SU-DHL-6 (cell line): Measurements from ENCODE around the gene PRDM11.

Source experiments
- H2AFZ ChIP-seq: fragments of 200-600 bp; sonication (generic); 2 replicates; pipeline ENCODE4 v1.6.1; 2014; ENCODE audit warnings: low read depth, mild to moderate bottlenecking, moderate library complexity, mixed read lengths, antibody characterized with exemption, low read length; ENCODE audit not compliant: severe bottlenecking
- H3F3A ChIP-seq: fragments of 200-600 bp; shearing (Covaris generic); 2 replicates; pipeline ENCODE4 v1.6.0; 2016; ENCODE audit warnings: antibody characterized with exemption, mild to moderate bottlenecking; ENCODE audit not compliant: insufficient read depth
- H3K27ac ChIP-seq: fragments of 200-600 bp; sonication (generic); 2 replicates; pipeline ENCODE4 v1.5.1; 2016; ENCODE audit warnings: low read depth, mild to moderate bottlenecking, low read length, moderate library complexity, mixed read lengths
- H3K27me3 ChIP-seq: fragments of 200-600 bp; sonication (generic), shearing (Covaris generic); 2 replicates; pipeline ENCODE4 v1.6.0; 2014; ENCODE audit warnings: mild to moderate bottlenecking, low read length
- H3K36me3 ChIP-seq: fragments of 200-600 bp; sonication (generic); 2 replicates; pipeline ENCODE4 v1.6.1; 2014; ENCODE audit warnings: mild to moderate bottlenecking, low read length, mixed read lengths
- H3K4me2 ChIP-seq: fragments of 300-600, 200-600 bp; shearing (Covaris generic), sonication (generic); 2 replicates; pipeline ENCODE4 v1.6.0; 2014; ENCODE audit warnings: low read length, low read depth, mild to moderate bottlenecking; ENCODE audit not compliant: poor library complexity, severe bottlenecking
- H3K4me3 ChIP-seq: fragments of 200-600 bp; sonication (generic); 2 replicates; pipeline ENCODE4 v1.5.1; 2014; ENCODE audit warnings: antibody characterized with exemption, low read length, mild to moderate bottlenecking, mixed read lengths; ENCODE audit not compliant: insufficient read depth, poor library complexity, severe bottlenecking
- H3K79me2 ChIP-seq: fragments of 200-600 bp; sonication (generic); 2 replicates; pipeline ENCODE4 v1.6.1; 2014; ENCODE audit warnings: mild to moderate bottlenecking, low read length, moderate library complexity; ENCODE audit not compliant: insufficient read depth
- H3K9ac ChIP-seq: fragments of 200-600 bp; sonication (generic); 2 replicates; pipeline ENCODE4 v1.7.0; 2014; ENCODE audit warnings: mild to moderate bottlenecking, low read length
- H3K9me2 ChIP-seq: fragments of 200-600 bp; sonication (generic); replicated peaks from 2 replicates; pipeline ENCODE4 v1.6.1; 2014; ENCODE audit warnings: low read length; ENCODE audit not compliant: insufficient read depth
- H3K9me3 ChIP-seq: fragments of 200-600 bp; sonication (generic); 2 replicates; pipeline ENCODE4 v1.6.1; 2014; ENCODE audit warnings: low read length, mixed read lengths; ENCODE audit not compliant: insufficient read depth
- H4K20me1 ChIP-seq: fragments of 200-600 bp; sonication (generic); 2 replicates; pipeline ENCODE4 v1.6.1; 2014; ENCODE audit warnings: low read depth, mild to moderate bottlenecking, antibody characterized with exemption, low read length, moderate library complexity, mixed read lengths
- CTCF ChIP-seq: fragments of 200-600 bp; sonication (generic); IDR thresholded peaks from one replicate; pipeline ENCODE4 v1.5.1; 2017; ENCODE audit warnings: antibody characterized with exemption, mild to moderate bottlenecking, low read length, moderate library complexity; ENCODE audit not compliant: insufficient read depth, poor library complexity, severe bottlenecking
- EZH2phosphoT487 ChIP-seq: fragments of 200-600 bp; sonication (generic), shearing (Covaris generic); conservative IDR thresholded peaks from 2 replicates; pipeline ENCODE4 v1.6.1; 2018; ENCODE audit warnings: mild to moderate bottlenecking, antibody characterized with exemption, low read length, moderate library complexity, mixed read lengths

Gene PRDM11

DNA sequence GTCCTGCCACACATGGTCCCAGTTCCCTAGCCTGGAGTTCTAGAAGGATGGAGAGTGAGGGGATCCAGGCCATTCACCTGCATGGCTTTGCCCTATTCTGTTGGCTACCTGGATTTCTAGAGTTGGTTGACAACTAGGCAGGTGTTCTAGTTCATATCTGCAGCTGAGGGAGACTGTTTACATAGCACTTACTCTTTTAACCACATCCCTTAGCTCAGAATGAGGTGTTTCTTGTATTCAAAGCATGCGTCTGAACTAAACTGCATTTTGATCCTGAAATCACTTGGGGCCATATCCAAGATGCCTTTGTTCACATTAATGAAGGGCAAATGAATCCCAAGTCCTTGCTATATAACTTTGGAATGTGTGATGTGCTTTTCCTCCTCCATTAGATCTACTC, 78.8 kb downstream of the PRDM11 start:
- no peaks in the 10 kb centered on the region for H3K9me3 ChIP-seq
- H3K4me3 ChIP-seq, result no peak overlapping the region
- no peaks in the 10 kb centered on the region for H3F3A ChIP-seq
- H3K27ac ChIP-seq, result no peak overlapping the region
- no peaks in the 10 kb centered on the region for H3K36me3 ChIP-seq
- no peaks in the 10 kb centered on the region for H3K9me2 ChIP-seq
- H3K4me2 ChIP-seq, result no peak overlapping the region
- H3K27me3 ChIP-seq, result no peaks in the 10 kb centered on the region
- no peak overlapping the region for H3K9ac ChIP-seq
- H4K20me1 ChIP-seq, result no peaks in the 10 kb centered on the region
- H3K79me2 ChIP-seq, result no peaks in the 10 kb centered on the region
- no peak overlapping the region for H2AFZ ChIP-seq
- TF ChIP-seq CTCF (no peak), EZH2phosphoT487 (no peak)

- no peaks in the 10 kb centered on the region for H3F3A ChIP-seq
- H3K9me2 ChIP-seq, result no peaks in the 10 kb centered on the region
- TF ChIP-seq CTCF (no peak), EZH2phosphoT487 (no peak)
- H3K79me2 ChIP-seq, result no peaks in the 10 kb centered on the region
- no peaks in the 10 kb centered on the region for H3K27me3 ChIP-seq
- H3K4me3 ChIP-seq, result no peak overlapping the region
- no peaks in the 10 kb centered on the region for H4K20me1 ChIP-seq
- no peaks in the 10 kb centered on the region for H3K36me3 ChIP-seq
- no peak overlapping the region for H3K27ac ChIP-seq
- H3K9ac ChIP-seq, result no peak overlapping the region
- H3K4me2 ChIP-seq, result no peak overlapping the region
- no peak overlapping the region for H2AFZ ChIP-seq
- H3K9me3 ChIP-seq, result no peaks in the 10 kb centered on the region
Observed at GRCh38 chr11:45225961-45226871, 79.8 kb downstream of the PRDM11 start.

DNA sequence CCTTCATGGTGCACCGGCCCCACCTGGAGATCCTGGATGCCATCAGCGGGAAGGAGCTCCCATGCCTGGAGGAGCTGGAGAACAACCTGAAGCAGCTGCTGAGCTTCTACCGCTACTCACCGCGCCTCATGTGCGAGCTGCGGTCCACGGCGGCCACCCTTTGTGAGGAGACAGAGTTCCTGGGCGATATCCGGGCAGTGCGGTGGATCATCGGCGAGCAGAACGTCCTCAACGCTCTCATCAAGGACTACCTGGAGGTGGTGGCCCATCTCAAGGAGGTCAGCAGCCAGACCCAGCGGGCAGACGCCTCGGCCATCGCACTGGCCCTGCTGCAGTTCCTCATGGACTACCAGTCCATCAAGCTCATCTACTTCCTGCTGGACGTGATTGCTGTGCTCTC, 80.5 kb downstream of the PRDM11 start:
- Histone ChIP-seq H3K9me3 (no peaks in the 10 kb centered on the region), H3K27me3 (no peaks in the 10 kb centered on the region)

More for the DNA sequence above, 80.5 kb downstream of the PRDM11 start:
- no peaks in the 10 kb centered on the region for H3K36me3 ChIP-seq
- H2AFZ ChIP-seq, result no peak overlapping the region
- no peaks in the 10 kb centered on the region for H3K9me2 ChIP-seq
- no peaks in the 10 kb centered on the region for H3F3A ChIP-seq
- H4K20me1 ChIP-seq, result no peaks in the 10 kb centered on the region
- H3K79me2 ChIP-seq, result no peaks in the 10 kb centered on the region
- no peak overlapping the region for H3K4me2 ChIP-seq
- no peak overlapping the region for H3K4me3 ChIP-seq
- H3K27ac ChIP-seq, result no peak overlapping the region
- no peak for TF ChIP-seq CTCF
- no peak for TF ChIP-seq EZH2phosphoT487
- no peak overlapping the region for H3K9ac ChIP-seq
